Measurements from ENCODE around the gene IDH3A.

Gene IDH3A

DNA sequence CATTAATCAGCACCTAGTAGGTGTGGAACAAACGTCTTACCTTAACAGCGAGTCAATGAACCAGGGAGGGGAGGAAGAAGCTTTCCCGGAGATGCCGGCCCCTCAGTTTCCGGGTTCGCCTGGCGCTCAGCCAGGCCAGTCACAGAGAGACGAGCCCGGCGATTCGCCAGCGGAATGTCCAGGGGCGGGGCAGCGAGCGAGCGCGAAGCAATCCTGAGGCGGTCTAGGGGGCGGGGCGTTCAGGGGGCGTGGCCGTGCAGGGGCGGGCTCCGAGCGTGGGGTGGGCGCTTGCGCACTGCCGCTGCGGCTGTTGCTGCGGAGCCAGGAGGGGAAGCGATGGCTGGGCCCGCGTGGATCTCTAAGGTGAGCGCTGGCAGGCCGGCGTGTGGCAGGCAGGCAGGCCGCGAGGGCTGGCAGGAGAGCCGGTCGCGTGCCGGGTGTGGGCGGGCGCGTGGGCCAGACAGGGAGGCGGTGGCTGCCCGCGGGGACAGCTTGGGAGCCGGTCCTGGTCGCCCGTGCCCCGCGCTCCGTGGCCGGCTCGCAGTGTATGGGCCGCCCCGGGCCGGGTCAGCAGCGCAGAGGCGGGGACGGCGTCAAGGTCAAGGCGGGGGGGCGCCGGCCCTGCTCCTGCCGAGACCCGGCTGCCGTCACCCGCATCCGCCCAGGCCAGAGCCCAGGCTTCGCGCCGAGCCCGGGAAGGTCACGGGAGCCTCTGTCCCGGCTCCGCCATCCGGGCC is at the start of gene IDH3A:
Gene IDH3A (plus strand): TSS at position 295 of the 737 bp plus-strand sequence. CDS start 42 bp downstream, at position 337.
- DNase-seq (ENCODE audit: low read depth) = peak; percentile 95

DNA sequence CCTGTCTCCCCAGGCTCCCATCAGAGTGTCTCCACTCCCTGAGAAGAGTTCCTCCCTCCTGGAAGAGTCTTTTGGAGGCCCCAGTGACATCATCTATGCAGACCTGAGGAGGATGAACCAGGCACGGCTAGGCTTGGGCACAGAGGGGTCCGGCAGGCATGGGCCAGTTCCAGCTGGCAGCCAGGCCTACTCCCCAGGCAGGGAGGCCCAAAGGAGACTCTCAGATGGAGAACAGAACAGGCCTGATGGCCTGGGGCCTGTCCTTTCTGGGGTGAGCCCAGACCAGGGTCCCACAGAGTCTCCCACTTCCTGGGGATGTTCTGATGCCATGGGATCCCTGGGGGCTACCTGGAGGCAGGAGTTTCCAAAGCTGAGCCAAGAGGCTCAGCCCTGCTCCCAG is 48.3 kb upstream of the IDH3A start:
- no peak for DNase-seq (ENCODE audit: low read depth)

DNA sequence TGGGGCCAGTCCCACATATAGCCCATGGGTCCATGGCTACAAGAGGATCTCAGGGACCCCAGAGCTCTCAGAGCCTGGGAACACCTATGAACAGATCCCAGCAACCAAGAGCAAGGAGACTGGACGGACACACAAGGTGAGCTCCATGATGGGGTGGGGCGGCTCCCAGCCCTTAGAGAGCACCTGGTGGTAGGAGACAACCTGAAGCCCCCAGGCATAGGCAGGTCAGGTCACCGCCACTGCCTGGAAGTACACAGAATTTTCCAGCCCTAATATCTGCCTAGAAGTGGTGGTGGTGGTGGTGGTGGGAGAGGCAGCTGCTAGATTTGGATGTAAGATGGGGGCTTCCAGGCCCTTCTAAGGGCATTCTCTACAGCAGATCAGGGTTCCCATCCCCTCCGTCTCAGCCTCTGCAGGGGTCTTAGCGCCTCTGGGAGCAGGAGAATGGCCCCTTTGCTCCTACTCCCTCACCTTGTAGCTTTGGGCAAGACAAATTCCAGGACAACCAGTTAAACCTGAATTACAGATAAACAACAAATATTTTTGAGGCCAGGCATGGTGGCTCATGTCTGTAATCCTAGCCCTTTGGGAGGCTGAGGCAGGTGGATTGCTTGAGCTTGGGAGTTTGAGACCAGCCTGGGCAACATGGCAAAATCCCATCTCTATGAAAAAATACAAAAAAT is 47.6 kb upstream of the IDH3A start:
- no peak for DNase-seq (ENCODE audit: low read depth)

DNA sequence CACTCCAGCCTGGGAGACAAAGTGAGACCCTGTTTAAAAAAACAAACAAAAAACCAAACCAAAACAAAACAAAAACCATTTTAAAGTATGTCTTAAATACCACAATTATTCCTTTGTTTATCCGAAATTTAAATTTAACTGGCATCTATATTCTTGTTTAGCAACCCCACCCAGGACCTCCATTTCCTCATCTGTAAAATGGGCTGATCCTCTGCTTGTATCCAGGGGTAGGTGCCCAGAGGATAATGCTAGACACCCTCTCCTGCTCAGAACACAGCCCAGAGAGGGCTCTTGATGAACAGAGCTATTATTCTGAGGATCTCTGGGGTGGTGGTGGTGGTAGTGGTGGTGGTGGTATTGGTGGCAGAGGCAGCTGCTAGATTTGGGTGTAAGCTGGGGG is 47.0 kb upstream of the IDH3A start:
- DNase-seq (ENCODE audit: low read depth) = no peak

DNA sequence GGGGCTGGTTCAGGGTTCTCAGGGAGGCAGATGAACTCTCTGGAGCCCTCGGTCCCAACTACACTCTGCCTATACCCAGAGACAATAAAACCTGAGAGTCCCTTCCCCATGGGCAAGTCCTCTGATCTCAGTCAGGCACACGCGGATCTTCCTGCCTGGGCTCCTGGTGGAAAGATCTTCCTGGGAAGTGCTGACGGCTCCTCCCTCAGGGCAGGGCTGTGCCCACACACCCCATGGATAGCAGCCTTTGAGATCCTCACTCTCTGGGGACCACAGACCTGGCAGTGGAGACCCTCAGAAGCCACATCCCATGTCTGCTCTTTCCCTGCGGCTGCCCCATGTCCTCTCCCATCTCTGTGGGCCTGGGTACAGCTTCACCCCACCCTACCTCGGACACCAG is 46.4 kb upstream of the IDH3A start:
- no peak for DNase-seq (ENCODE audit: low read depth)

DNA sequence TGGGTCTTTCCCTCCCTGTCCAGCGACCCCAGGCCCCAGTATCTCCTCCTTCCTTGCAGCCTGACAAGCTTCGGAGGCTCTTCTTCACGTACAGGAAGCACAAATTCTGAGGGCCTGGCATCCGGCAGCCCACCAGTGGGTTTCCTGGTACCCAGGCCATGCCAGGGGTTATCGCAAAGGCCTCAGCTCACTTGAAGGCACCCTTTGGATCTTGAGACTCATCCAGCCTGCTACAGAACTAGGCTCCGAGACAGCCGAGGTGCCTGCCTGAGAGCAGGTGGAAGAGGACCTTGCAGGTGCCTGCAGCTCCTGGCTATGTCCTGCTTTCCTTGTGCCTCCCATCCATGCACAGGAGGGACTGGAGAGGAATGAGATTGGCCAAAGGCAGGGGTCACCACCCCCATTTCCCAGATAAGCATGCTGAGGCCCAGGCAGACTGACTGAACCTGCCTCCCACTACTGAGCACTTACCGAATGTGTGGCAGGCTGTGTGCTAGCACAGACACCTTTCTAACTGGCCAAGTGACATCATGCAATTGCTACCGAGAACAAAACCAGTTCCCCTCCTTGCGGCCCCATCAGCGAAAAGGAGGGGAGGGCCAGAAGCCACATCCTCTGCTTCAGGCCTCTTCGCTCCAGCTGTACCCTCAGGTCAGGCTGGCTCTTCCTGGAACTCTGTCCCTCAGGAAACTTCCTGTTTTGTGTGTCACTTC is 45.6 kb upstream of the IDH3A start:
- no peak for DNase-seq (ENCODE audit: low read depth)

DNA sequence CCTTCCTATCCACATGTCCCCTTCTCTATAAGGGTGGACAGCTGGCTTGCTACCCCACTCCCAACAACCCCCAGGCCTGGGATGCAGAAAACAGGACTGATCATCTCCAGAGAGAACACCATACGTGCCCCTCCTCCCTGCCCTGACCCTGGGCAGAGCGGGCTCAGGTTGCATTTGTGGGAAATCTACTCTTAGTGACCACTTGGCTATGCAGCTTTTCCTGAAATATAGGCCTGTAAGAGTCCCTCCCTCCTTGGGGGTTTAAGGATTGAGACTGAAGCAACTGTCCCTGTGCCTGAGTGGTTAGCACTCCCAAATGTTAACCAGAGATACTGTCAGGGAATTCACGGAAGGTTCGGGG is 45.1 kb upstream of the IDH3A start:
- no peak for DNase-seq (ENCODE audit: low read depth)

DNA sequence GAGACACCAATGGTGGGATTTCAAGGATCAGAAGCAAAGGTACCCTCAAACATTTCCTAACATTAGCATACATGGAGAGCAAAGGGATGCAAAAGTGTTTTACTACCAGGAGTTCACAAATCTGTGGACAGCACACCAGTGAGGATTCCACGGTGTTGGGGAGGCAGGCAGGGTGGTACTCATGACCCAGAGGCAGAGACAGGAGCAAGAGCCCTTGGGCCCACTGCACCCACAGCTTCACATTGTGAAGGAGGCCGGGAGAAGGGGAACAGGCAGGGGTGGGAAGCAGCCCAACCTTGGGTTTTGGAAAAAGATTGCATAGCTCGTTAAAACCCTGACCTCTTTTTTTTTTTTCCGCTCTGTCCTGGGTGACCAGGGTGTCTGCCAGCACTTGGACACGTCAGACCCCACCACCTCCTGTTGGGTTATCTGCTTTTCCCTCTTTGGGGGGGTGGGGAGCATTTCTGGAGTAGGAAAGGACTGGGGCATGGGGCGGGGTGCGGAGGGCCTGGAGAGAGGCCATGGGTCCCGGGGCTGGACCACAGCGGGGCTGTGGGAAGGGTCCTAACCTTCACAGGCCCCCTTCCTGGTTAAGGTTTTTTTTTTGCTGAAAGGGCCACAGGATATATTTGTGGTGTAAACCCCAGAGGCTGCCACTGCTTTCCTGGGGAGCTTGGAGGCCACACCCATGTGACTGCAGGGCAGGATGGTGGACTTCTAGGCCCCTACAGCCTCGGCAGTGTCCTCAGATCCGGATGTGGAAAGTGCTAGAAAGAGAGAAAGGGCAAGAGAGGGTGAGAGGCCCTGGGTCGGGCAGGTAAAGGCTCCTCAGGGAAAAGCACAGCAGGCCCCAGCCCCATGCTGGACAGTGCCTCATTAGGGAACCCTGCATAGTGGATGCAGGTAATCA is 44.3 kb upstream of the IDH3A start:
- no peak for DNase-seq (ENCODE audit: low read depth)

DNA sequence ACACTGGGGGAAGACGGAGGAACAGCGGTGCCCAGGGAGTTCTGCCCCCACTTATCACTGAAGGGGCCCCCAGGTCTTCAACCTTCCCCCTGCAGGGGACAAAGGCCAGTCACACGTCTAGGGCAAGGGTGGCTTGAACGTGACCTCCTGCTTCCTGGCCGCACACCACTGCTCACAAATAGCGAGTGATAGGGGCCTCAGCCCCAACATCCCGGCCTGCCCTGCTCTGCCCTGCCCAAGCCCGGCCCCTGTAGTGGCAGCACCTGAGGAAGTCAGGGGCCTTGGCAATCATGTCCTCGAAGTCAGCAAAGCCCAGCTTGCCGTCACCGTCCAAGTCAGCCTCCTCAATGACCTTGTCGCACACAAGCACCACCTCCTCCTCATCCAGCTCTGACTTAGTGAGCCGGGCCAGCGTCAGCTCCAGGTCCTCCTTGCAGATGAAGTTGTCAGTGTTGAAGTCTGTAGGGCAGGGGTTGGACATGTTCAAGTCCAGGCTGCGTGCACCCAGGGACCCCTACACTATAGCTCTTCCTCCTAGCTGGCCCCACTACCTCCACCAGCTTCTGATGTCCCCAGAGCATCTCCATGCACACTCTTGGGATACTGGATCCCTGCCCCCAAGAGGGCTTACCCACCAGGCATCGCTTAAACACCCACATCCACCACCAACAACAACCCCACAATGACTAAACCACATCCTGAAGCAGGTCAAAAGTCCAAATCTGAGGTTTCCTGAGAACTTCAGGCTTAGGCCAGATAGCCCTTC is 43.5 kb upstream of the IDH3A start:
- DNase-seq (ENCODE audit: low read depth) = peak; percentile 36

DNA sequence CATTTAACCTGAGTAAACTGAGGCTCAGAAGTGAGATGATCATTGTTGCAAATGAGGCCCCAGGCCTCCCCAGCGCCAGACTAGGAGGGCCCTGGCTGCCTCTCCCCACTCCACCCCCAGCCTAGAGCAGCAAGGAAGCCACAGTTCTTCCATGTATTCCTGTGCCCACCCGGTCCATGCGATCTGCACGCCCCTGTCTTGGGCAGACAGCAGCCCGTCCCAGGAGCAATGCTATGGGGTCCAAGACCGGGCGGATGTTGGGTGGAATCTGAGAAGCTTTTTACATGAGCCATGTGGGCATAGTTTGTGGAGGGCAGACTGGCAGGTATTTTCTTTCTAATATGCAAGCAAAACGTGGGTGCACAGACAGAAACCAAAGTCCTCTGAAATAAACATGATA is 41.7 kb upstream of the IDH3A start:
- no peak for DNase-seq (ENCODE audit: low read depth)

DNA sequence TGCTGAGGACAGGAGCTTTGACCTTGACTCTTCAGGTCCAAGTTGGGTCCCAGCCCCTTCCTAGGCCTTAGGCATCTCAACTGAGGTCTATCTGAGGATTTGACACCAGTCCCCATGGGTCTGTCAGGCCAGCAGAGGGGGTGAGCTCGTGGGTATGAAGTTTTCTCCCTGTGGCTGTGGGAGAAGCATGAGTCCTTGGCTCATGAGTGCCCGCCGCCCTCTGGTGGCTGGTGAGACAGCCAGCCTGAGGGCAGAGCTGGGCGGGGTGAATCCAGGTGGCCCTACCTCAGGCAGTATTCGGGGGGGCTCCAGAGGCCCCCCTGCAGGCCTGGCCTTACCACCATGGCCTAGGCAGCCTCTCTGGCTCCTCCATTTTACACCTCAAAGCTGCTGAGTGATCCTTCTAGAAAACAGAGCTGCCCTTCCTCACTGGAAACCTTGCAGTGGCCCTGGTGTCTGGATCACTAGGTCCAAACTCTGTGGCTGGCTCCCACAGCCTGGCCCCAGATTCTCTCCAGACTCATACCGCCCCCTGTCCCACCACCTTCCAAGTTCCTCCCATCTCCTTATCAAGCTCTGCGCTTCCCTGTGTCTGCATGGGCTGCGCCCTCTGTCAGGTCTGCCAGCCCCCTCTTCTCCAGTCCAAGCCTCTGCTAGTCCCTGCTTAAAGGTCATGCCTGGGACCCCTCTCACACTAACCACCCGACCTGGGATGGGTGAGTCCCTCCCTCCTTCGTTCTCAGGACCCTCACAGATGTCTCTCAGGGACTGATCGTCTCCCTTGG is 40.7 kb upstream of the IDH3A start:
- peak; percentile 84 for DNase-seq (ENCODE audit: low read depth)

DNA sequence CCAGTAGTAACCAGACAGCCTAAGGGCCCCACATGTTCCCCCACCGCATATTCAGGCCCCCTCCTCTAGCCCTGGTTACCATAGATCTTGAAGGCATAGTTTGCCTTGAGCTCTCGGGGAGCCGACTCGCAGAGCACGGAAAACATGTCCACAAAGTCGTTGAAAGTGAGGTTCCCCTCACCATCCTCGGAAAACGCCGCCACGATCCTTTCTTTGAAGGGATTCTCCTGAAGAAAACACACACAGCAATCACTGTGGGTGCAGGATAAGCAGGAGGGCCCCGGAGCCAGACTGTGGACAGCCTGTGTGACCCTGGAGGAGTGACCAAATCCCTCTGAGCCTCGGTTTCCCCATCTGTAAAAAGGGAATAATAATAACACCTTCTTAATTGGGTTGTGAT is 40.0 kb upstream of the IDH3A start:
- DNase-seq (ENCODE audit: low read depth) = no peak

DNA sequence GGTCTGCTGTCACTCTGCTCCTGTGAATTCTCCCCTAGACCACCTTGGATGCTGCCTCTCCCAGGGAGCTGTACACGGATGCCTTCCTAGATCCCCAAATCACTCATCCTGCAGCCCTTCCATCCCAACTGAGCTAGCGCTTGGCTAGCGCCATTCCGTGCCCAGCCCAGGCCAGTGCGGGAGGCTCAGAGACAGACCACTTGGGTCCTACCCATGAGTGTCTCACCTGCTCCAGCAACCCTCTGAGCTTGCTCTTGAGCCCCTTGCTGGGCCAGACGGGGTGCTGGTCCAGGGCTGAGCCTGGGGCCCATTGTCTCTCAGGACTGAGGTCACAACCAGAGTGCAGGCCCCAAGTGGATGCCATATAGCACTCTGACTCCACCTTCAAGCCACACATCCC is 39.1 kb upstream of the IDH3A start:
- no peak for DNase-seq (ENCODE audit: low read depth)

DNA sequence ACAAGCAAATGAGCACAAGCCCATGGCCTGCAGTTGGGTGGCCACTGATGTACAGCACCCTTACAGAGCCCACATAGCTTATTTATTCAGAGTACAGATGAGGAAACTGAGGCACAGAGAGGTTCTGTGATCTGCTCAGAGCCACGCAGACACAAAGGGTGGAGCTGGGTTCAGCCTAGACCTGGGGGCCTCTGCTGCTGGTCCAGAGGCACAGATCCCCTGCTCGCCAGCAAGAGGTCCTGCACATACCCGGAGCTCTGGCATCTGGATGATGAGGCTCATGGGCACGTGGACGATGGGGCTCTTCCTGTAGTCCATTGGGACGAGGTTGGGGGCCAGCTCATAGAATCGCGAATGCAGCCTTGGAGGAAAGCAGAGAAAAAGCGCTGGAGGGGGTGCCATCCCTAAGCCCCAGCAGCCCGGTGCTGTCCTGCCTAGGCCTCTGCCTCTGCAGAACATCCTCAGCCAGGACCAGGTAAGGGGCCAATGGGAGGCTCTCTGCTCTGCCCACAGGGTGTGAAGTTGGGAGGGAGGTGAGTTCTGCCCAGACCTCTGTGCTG is 38.2 kb upstream of the IDH3A start:
- DNase-seq (ENCODE audit: low read depth) = no peak

DNA sequence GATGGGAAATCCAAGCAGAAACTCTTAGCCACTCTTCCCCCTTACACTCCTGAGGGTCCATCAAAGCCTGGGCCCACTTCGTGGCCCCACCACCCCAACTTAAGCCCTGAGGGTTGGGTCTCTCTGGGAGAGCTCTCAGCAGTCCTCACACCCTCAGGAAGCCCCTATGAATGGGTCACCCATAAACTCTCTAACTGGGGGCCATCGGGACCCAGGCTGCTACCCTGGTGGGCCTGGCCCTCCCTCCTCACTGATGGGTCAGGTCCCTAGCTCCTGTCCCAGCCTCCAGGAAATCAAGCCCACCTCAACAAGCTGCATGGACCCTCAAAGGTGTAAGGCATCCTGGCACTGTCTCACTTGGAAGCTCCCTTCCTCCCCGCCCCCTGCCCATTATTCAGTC is 37.4 kb upstream of the IDH3A start:
- no peak for DNase-seq (ENCODE audit: low read depth)

DNA sequence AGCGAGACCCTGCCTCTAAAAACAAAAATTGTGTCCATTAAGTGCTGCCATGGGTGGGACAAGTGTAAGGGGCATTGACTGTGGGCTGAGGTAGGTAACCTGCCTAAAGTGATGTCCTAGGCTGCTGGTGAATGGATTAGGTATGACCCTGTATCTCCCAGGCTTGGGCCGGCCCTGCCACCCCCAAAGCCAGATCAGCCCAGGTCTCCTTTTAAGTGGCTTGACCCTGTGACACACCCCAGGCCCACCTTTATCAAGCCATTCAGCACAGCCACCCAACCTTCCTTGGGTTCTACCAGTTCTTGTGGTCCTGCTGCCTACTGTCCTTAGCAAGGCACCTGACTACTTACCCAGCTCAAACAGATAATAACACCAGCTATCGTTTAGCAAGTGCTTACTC is 36.6 kb upstream of the IDH3A start:
- DNase-seq (ENCODE audit: low read depth) = no peak

DNA sequence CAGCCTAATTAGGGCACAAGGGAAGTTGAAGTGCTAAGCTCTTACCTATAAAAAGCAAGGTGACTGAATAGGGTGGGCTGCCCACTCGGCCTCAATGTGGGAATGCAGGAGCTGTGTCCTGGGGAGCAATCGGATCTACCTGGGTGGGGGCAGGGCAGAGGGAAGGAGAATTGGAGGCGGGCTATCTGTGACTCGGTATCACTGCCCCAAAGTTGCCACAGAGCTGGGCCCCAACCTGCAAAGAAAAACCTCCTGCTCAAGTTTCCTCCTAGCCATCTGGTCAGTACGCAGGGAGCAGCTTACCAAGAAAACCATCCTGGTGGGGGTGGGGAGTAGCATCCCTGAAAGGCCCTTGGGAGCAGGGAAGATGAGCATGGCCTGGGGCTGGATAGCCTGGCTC is 28.6 kb upstream of the IDH3A start:
- no peak for DNase-seq (ENCODE audit: low read depth)

DNA sequence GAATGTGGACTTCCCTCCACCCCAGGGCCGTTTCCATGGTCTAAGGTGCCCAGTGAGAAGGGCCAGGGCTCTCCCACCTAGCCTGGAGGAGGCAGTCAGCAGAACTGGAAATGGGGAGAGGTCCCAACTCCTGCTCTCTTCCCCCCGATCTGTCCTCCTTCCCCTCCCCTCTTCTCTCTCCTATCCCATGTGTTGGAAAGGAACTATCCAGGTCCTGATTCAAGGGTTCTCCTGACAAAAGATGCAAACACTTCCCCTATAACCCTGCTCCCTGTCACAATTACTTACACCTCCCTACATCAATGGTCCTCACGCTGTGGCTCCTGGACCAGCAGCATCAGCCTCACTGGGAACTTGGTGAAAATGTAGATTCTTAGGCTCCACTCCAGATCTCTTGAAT is 23.9 kb upstream of the IDH3A start:
- no peak for DNase-seq (ENCODE audit: low read depth)

DNA sequence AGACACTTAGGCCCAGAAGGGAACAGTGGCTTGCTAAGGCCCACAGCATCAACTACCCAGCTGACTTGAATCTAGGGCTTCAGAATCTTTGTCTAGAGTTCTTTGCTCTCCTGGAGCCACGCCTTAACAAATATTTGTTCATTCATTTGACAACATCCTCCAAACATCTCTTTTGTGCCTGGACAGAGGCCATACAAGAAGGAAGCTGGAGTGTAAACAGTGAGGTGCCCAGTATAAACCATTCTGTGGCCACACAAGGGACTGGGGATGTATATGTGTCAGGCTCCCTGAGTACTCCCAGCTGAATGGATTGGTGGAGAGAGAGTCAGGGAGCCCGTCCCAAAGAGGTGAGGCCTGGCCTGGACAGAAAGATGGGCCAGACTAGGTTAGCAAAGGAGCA is 21.3 kb upstream of the IDH3A start:
- no peak for DNase-seq (ENCODE audit: low read depth)

DNA sequence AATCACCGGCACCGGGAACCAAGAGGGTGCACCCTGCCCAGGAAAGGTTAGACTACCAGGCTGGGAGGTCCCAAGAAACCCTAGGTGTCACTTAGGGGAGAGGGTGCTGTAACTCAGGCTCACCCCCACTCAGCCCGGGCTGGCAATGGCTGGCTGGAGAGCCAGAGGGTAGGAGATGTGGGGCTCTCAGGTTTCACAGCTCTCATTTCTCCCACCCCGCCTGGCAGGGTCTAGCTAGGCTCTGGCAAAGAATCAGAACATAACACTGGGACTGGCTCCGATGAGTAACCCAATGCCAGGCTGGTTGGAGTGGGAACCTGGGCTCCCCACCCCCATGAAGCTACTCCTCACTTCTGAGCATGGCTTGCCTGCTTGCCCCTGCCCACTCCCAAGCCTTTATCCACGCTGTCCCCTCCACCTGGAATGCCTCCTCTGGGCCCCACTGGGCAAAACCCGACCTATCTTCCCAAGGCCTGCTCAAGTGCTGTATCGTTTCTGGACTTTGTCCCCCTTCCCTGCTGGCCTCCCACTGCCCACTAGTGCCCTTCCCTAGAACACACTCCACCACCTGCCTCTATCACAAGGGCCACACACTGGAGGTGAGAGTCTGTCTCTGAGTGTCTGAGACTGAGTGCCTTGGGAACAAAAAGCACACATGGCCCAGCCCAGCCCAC is 19.9 kb upstream of the IDH3A start:
- DNase-seq (ENCODE audit: low read depth) = no peak

All from CMK (cell line).